ENCODE data around the gene TAF13. TPM values are rescaled to one million over a fixed set of nuclear protein-coding genes. Genes with fewer than 3 reads are reported as not detected.

The TAF13 gene
- total RNA-seq, 1 experiment from 2014 or later = 27.3 TPM

DNA sequence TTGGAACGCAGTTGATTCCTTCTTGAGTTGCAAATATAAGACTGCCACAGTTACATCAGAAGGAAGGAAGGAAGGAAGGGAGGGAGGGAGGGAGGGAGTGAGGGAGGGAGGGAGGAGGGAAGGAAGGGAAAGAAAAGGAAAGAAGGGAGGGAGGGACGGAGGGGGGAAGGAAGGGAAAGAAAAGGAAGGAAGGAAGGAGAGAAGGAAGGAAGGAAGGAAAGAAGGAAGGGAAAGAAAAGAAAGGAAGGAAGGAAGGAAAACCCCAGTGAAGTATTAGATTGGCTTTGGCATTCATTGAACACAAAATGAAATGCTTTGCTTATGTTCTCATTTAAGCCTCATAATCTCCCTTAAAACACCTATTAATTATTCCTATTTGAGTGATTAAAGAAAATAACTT, 27.5 kb downstream of the TAF13 start:
- Histone ChIP-seq H3K27ac (ENCODE audit: low read depth, low read length) (no peak overlapping the region), H3K9ac (ENCODE audit: low read length) (no peak overlapping the region), H4K20me1 (ENCODE audit: insufficient read depth) (no peaks in the 10 kb centered on the region), H2AFZ (ENCODE audit: low read depth, low read length, poor library complexity, severe bottlenecking) (no peak overlapping the region), H3K27me3 (ENCODE audit: insufficient read depth, low read length) (no peaks in the 10 kb centered on the region), H3K9me3 (ENCODE audit: control insufficient read depth in 1 of 2, insufficient read depth in 1 of 2, low read depth in 1 of 2, low read length in 2 of 2) (no peaks in the 10 kb centered on the region), H3K4me3 (replicated peaks in 1 of 2; ENCODE audit: low read depth in 1 of 2, low read length in 2 of 2) (no peak overlapping the region), H3K79me2 (ENCODE audit: insufficient read depth, low read length) (no peaks in the 10 kb centered on the region), H3K4me1 (ENCODE audit: control insufficient read depth in 1 of 2, insufficient read depth in 2 of 2, low read length in 2 of 2) (no peaks in the 10 kb centered on the region), H3K36me3 (ENCODE audit: control insufficient read depth in 1 of 2, insufficient read depth in 2 of 2, low read length in 2 of 2) (no peaks in the 10 kb centered on the region), H3K4me2 (ENCODE audit: low read length) (no peak overlapping the region), H3K9me2 (ENCODE audit: insufficient read depth) (no peaks in the 10 kb centered on the region)
- DNase-seq (ENCODE audit: low read depth, low spot score) (no peak), ATAC-seq (no peak)
- ChIA-PET CTCF (no interaction called here), RAD21 (ENCODE audit: low non-redundant PET in 1 of 2, low total read pairs in 2 of 2, uncharacterized antibody in 2 of 2, unreplicated experiment in 2 of 2) (no interaction called here), POLR2A (no interaction called here)
- TF ChIP-seq EZH2phosphoT487 (IDR thresholded peaks at IDR 0.05; ENCODE audit: borderline replicate concordance) (no peak), FOSL1 (IDR thresholded peaks at IDR 0.05; ENCODE audit: low read depth) (no peak), SIN3A (IDR thresholded peaks at IDR 0.05; ENCODE audit: low read depth) (no peak)
- intact Hi-C loops (cut with micrococcal nuclease) = no loop called here
- BruUV-seq (replicated peaks) = no TSS peak

DNA sequence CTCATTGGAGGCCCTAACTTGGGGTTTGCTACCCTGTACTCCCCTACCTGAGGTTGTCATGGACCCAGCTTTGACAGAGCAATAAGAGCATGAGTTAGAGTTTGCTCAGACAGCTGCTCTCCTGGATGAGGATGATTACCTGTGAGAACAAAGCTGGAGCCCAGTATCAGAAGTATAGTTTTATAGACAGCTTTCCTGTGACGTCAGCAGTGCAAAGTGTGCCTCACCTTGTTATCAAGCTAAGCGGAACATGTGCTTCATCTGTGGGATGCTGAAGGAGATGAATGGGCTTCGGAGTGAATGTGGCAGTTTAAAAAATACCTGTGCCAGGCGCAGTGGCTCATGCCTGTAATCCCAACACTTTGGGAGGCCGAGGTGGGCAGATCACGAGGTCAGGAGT, 28.5 kb downstream of the TAF13 start:
- no peak overlapping the region for H3K4me2 ChIP-seq (ENCODE audit: low read length)
- H3K36me3 ChIP-seq (ENCODE audit: control insufficient read depth in 1 of 2, insufficient read depth in 2 of 2, low read length in 2 of 2) = no peaks in the 10 kb centered on the region
- H3K4me3 ChIP-seq (replicated peaks in 1 of 2; ENCODE audit: low read depth in 1 of 2, low read length in 2 of 2) = no peak overlapping the region
- DNase-seq (ENCODE audit: low read depth, low spot score) = no peak
- H3K79me2 ChIP-seq (ENCODE audit: insufficient read depth, low read length) = no peaks in the 10 kb centered on the region
- no peak for ATAC-seq
- no peaks in the 10 kb centered on the region for H3K27me3 ChIP-seq (ENCODE audit: insufficient read depth, low read length)
- H3K4me1 ChIP-seq (ENCODE audit: control insufficient read depth in 1 of 2, insufficient read depth in 2 of 2, low read length in 2 of 2) = peaks cover 2 to 4% of the 10 kb centered on the region in 2 experiments; a peak in 3 of 4 replicates
- ChIA-PET POLR2A (no interaction called here), CTCF (no interaction called here), RAD21 (ENCODE audit: low non-redundant PET in 1 of 2, low total read pairs in 2 of 2, uncharacterized antibody in 2 of 2, unreplicated experiment in 2 of 2) (no interaction called here)
- no peak for TF ChIP-seq RAD21 (IDR thresholded peaks at IDR 0.05; ENCODE audit: low read depth)
- no peak for TF ChIP-seq EGR1 (IDR thresholded peaks at IDR 0.05; ENCODE audit: low read depth)
- TF ChIP-seq CBX3 (IDR thresholded peaks at IDR 0.05; ENCODE audit: low read depth) = no peak
- TF ChIP-seq FOSL1 (IDR thresholded peaks at IDR 0.05; ENCODE audit: low read depth) = no peak
- TF ChIP-seq, protein P1, sequence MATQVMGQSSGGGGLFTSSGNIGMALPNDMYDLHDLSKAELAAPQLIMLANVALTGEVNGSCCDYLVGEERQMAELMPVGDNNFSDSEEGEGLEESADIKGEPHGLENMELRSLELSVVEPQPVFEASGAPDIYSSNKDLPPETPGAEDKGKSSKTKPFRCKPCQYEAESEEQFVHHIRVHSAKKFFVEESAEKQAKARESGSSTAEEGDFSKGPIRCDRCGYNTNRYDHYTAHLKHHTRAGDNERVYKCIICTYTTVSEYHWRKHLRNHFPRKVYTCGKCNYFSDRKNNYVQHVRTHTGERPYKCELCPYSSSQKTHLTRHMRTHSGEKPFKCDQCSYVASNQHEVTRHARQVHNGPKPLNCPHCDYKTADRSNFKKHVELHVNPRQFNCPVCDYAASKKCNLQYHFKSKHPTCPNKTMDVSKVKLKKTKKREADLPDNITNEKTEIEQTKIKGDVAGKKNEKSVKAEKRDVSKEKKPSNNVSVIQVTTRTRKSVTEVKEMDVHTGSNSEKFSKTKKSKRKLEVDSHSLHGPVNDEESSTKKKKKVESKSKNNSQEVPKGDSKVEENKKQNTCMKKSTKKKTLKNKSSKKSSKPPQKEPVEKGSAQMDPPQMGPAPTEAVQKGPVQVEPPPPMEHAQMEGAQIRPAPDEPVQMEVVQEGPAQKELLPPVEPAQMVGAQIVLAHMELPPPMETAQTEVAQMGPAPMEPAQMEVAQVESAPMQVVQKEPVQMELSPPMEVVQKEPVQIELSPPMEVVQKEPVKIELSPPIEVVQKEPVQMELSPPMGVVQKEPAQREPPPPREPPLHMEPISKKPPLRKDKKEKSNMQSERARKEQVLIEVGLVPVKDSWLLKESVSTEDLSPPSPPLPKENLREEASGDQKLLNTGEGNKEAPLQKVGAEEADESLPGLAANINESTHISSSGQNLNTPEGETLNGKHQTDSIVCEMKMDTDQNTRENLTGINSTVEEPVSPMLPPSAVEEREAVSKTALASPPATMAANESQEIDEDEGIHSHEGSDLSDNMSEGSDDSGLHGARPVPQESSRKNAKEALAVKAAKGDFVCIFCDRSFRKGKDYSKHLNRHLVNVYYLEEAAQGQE (IDR thresholded peaks at IDR 0.05; ENCODE audit: low read depth) = no peak
- TF ChIP-seq YY1 (IDR thresholded peaks at IDR 0.05; ENCODE audit: extremely low read depth, insufficient replicate concordance, low read depth, low read length) = no peak
- TF ChIP-seq, protein P2, sequence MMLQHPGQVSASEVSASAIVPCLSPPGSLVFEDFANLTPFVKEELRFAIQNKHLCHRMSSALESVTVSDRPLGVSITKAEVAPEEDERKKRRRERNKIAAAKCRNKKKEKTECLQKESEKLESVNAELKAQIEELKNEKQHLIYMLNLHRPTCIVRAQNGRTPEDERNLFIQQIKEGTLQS (IDR thresholded peaks at IDR 0.05) = no peak
- no peak for TF ChIP-seq POLR2AphosphoS5 (IDR thresholded peaks at IDR 0.05; ENCODE audit: low read depth, low read length)
- no peak for TF ChIP-seq EZH2 (IDR thresholded peaks at IDR 0.05)
- no peak for TF ChIP-seq EZH2phosphoT487 (IDR thresholded peaks at IDR 0.05; ENCODE audit: borderline replicate concordance)
- no peaks in the 10 kb centered on the region for H4K20me1 ChIP-seq (ENCODE audit: insufficient read depth)
- H3K9me3 ChIP-seq (ENCODE audit: control insufficient read depth in 1 of 2, insufficient read depth in 1 of 2, low read depth in 1 of 2, low read length in 2 of 2) = no peaks in the 10 kb centered on the region
- BruUV-seq (replicated peaks) = no TSS peak
- no peak overlapping the region for H3K27ac ChIP-seq (ENCODE audit: low read depth, low read length)
- intact Hi-C loops (cut with micrococcal nuclease) = no loop called here
- H3K9ac ChIP-seq (ENCODE audit: low read length) = no peak overlapping the region
- H2AFZ ChIP-seq (ENCODE audit: low read depth, low read length, poor library complexity, severe bottlenecking) = no peak overlapping the region
- no peaks in the 10 kb centered on the region for H3K9me2 ChIP-seq (ENCODE audit: insufficient read depth)
